ENCODE data around the gene MAPK6.

MAPK6 gene

GRCh38 chr15:52114261-52115055 lies 95.4 kb downstream of the MAPK6 start:
- no peaks in the 10 kb centered on the region for H3K36me3 ChIP-seq (ENCODE audit: control insufficient read depth, insufficient read depth, low read length)
- no peak overlapping the region for H3K4me3 ChIP-seq (ENCODE audit: low read depth, low read length)

GRCh38 chr15:52115598-52116427 lies 96.8 kb downstream of the MAPK6 start:
- no peaks in the 10 kb centered on the region for H3K36me3 ChIP-seq (ENCODE audit: control insufficient read depth, insufficient read depth, low read length)
- no peaks in the 10 kb centered on the region for H3K4me1 ChIP-seq (ENCODE audit: control insufficient read depth, insufficient read depth, low read length)
- H3K4me3 ChIP-seq (ENCODE audit: low read depth, low read length) = no peak overlapping the region
- no peaks in the 10 kb centered on the region for H3K9me3 ChIP-seq (ENCODE audit: control insufficient read depth, insufficient read depth, low read length)
- no peak overlapping the region for H3K9ac ChIP-seq (ENCODE audit: low read depth, low read length)
- H3K27me3 ChIP-seq (ENCODE audit: control insufficient read depth, insufficient read depth, low read length) = peaks cover 26% of the 10 kb centered on the region

More at GRCh38 chr15:52114261-52115055, 95.4 kb downstream of the MAPK6 start:
- peaks cover 31% of the 10 kb centered on the region for H3K27me3 ChIP-seq (ENCODE audit: control insufficient read depth, insufficient read depth, low read length)
- no peaks in the 10 kb centered on the region for H3K9me3 ChIP-seq (ENCODE audit: control insufficient read depth, insufficient read depth, low read length)
- no peak overlapping the region for H3K9ac ChIP-seq (ENCODE audit: low read depth, low read length)
- H3K4me1 ChIP-seq (ENCODE audit: control insufficient read depth, insufficient read depth, low read length) = no peaks in the 10 kb centered on the region
